PFSK-1 (cell line): ENCODE results near the gene OSTM1.

ENCODE experiments used
- FOXP2 ChIP-seq: optimal IDR thresholded peaks from 2 replicates; pipeline ENCODE3; 2011; ENCODE audit warnings: borderline replicate concordance, control low read depth, inconsistent platforms; ENCODE audit not compliant: insufficient read depth; ENCODE audit errors: extremely low read length, extremely low read depth
- POLR2AphosphoS5 ChIP-seq: IDR thresholded peaks from 2 replicates; pipeline ENCODE4 v1.6.1; 2012; ENCODE audit warnings: low read depth, mild to moderate bottlenecking, control low read depth, low read length, moderate library complexity
- REST ChIP-seq, 2 experiments: IDR thresholded peaks; 2 replicates each; pipeline versions ENCODE4 v1.6.1 to v1.8.0; 2011 to 2012; ENCODE audit warnings: low read depth in 2 of 2, low read length in 2 of 2, control low read depth in 1 of 2, inconsistent platforms in 1 of 2, mild to moderate bottlenecking in 1 of 2, moderate library complexity in 1 of 2; ENCODE audit not compliant: insufficient read depth in 1 of 2
- SIN3A ChIP-seq: IDR thresholded peaks from 2 replicates; pipeline ENCODE4 v1.6.1; 2012; ENCODE audit warnings: mild to moderate bottlenecking, low read length, moderate library complexity, borderline replicate concordance; ENCODE audit not compliant: insufficient read depth
- TAF1 ChIP-seq: IDR thresholded peaks from 2 replicates; pipeline ENCODE4 v1.6.1; 2012; ENCODE audit warnings: low read length, control low read depth, borderline replicate concordance; ENCODE audit not compliant: insufficient read depth

OSTM1 gene

GRCh38 chr6:108068182-108068581 is 6.4 kb downstream of the OSTM1 start:
- no peak for TF ChIP-seq TAF1
- TF ChIP-seq POLR2AphosphoS5 = no peak
- no peak for TF ChIP-seq REST (IDR thresholded peaks at IDR 0.05; ENCODE audit: insufficient read depth in 1 of 2, low read depth in 2 of 2, low read length in 2 of 2)
- no peak for TF ChIP-seq FOXP2
- no peak for TF ChIP-seq SIN3A

GRCh38 chr6:108052706-108053105 is 21.8 kb downstream of the OSTM1 start:
- TF ChIP-seq TAF1 (no peak), POLR2AphosphoS5 (no peak), FOXP2 (no peak)

- no peak for TF ChIP-seq TAF1
- TF ChIP-seq FOXP2 = no peak
- TF ChIP-seq SIN3A = no peak
- no peak for TF ChIP-seq POLR2AphosphoS5
- TF ChIP-seq REST (IDR thresholded peaks at IDR 0.05; ENCODE audit: insufficient read depth in 1 of 2, low read depth in 2 of 2, low read length in 2 of 2) = no peak
Observed at GRCh38 chr6:108051481-108051880, 23.1 kb downstream of the OSTM1 start.

- TF ChIP-seq POLR2AphosphoS5 = no peak
- TF ChIP-seq SIN3A = no peak
- no peak for TF ChIP-seq TAF1
- TF ChIP-seq REST (IDR thresholded peaks at IDR 0.05; ENCODE audit: insufficient read depth in 1 of 2, low read depth in 2 of 2, low read length in 2 of 2) = no peak
- TF ChIP-seq FOXP2 = no peak
Observed at GRCh38 chr6:108039681-108040080, 34.9 kb downstream of the OSTM1 start.

GRCh38 chr6:108036884-108037283 is 37.7 kb downstream of the OSTM1 start:
- TF ChIP-seq TAF1 (no peak), FOXP2 (no peak), POLR2AphosphoS5 (no peak), REST (IDR thresholded peaks at IDR 0.05; ENCODE audit: insufficient read depth in 1 of 2, low read depth in 2 of 2, low read length in 2 of 2) (no peak), SIN3A (no peak)
